Measurements from ENCODE around the gene NKAIN2.

Gene NKAIN2

GRCh38 chr6:123925350-123925749 is 121.7 kb downstream of the NKAIN2 start:
- CTCF ChIA-PET = interaction anchor here (0.6 to 1.4 kb wide), 4 partner anchors 17 to 447 kb away, joined by 3 to 5 read pairs (median 4); no protein-coding TSS in a partner anchor

GRCh38 chr6:123925842-123926399 is 122.3 kb downstream of the NKAIN2 start:
- POLR2A ChIA-PET = no interaction called here
- Histone ChIP-seq H3K36me3 (ENCODE audit: control insufficient read depth in 2 of 2, insufficient read depth in 1 of 2, low read length in 2 of 2) (no peaks in the 10 kb centered on the region), H3K27ac (ENCODE audit: extremely low read depth, low read depth, low read length) (no peak overlapping the region), H3K4me1 (ENCODE audit: control insufficient read depth, insufficient read depth, low read length) (peaks cover 11% of the 10 kb centered on the region), H3K4me3 (ENCODE audit: low read depth, low read length) (no peak overlapping the region), H3K9me3 (ENCODE audit: control insufficient read depth, insufficient read depth, low read depth, low read length) (no peaks in the 10 kb centered on the region)
- CTCF ChIA-PET = interaction anchor here (0.6 kb wide), 1 partner anchor 22 kb away, joined by 7 read pairs; no protein-coding TSS in a partner anchor
- TF ChIP-seq ZNF473 (tag by site-specific recombination; IDR thresholded peaks at IDR 0.05) = no peak
- no peak for TF ChIP-seq GLI4 (tag by site-specific recombination; IDR thresholded peaks at IDR 0.05)
- TF ChIP-seq PRDM2 (tag by site-specific recombination; IDR thresholded peaks at IDR 0.05; ENCODE audit: borderline replicate concordance) = no peak
- no peak for TF ChIP-seq ZIC2 (tag by site-specific recombination; IDR thresholded peaks at IDR 0.05)
- TF ChIP-seq ELK4 (IDR thresholded peaks at IDR 0.05; ENCODE audit: borderline replicate concordance, low read depth, low read length) = no peak
- TF ChIP-seq EGR2 (tag by site-specific recombination; IDR thresholded peaks at IDR 0.05; ENCODE audit: low read depth) = no peak

More at GRCh38 chr6:123925350-123925749, 121.7 kb downstream of the NKAIN2 start:
- Histone ChIP-seq H3K4me1 (ENCODE audit: control insufficient read depth, insufficient read depth, low read length) (peaks cover 11% of the 10 kb centered on the region), H3K9me3 (ENCODE audit: control insufficient read depth, insufficient read depth, low read depth, low read length) (no peaks in the 10 kb centered on the region), H3K27ac (ENCODE audit: extremely low read depth, low read depth, low read length) (no peak overlapping the region), H3K4me3 (ENCODE audit: low read depth, low read length) (no peak overlapping the region), H3K36me3 (ENCODE audit: control insufficient read depth in 2 of 2, insufficient read depth in 1 of 2, low read length in 2 of 2) (no peaks in the 10 kb centered on the region)
- POLR2A ChIA-PET = no interaction called here
- TF ChIP-seq BCL11B (tag by site-specific recombination; IDR thresholded peaks at IDR 0.05; ENCODE audit: low read depth) (no peak), ZNF660 (tag by site-specific recombination; IDR thresholded peaks at IDR 0.05) (0 out of 2 replicates have a peak, but pooled peaks have one; percentile 27), SP7 (tag by site-specific recombination; IDR thresholded peaks at IDR 0.05) (no peak), ZNF600 (tag by site-specific recombination; IDR thresholded peaks at IDR 0.05) (no peak)
- TF ChIP-seq, protein P1, sequence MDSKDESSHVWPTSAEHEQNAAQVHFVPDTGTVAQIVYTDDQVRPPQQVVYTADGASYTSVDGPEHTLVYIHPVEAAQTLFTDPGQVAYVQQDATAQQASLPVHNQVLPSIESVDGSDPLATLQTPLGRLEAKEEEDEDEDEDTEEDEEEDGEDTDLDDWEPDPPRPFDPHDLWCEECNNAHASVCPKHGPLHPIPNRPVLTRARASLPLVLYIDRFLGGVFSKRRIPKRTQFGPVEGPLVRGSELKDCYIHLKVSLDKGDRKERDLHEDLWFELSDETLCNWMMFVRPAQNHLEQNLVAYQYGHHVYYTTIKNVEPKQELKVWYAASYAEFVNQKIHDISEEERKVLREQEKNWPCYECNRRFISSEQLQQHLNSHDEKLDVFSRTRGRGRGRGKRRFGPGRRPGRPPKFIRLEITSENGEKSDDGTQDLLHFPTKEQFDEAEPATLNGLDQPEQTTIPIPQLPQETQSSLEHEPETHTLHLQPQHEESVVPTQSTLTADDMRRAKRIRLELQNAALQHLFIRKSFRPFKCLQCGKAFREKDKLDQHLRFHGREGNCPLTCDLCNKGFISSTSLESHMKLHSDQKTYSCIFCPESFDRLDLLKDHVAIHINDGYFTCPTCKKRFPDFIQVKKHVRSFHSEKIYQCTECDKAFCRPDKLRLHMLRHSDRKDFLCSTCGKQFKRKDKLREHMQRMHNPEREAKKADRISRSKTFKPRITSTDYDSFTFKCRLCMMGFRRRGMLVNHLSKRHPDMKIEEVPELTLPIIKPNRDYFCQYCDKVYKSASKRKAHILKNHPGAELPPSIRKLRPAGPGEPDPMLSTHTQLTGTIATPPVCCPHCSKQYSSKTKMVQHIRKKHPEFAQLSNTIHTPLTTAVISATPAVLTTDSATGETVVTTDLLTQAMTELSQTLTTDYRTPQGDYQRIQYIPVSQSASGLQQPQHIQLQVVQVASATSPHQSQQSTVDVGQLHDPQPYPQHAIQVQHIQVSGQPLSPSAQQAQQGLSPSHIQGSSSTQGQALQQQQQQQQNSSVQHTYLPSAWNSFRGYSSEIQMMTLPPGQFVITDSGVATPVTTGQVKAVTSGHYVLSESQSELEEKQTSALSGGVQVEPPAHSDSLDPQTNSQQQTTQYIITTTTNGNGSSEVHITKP (tag by site-specific recombination; IDR thresholded peaks at IDR 0.05) = no peak
- TF ChIP-seq, protein P2, sequence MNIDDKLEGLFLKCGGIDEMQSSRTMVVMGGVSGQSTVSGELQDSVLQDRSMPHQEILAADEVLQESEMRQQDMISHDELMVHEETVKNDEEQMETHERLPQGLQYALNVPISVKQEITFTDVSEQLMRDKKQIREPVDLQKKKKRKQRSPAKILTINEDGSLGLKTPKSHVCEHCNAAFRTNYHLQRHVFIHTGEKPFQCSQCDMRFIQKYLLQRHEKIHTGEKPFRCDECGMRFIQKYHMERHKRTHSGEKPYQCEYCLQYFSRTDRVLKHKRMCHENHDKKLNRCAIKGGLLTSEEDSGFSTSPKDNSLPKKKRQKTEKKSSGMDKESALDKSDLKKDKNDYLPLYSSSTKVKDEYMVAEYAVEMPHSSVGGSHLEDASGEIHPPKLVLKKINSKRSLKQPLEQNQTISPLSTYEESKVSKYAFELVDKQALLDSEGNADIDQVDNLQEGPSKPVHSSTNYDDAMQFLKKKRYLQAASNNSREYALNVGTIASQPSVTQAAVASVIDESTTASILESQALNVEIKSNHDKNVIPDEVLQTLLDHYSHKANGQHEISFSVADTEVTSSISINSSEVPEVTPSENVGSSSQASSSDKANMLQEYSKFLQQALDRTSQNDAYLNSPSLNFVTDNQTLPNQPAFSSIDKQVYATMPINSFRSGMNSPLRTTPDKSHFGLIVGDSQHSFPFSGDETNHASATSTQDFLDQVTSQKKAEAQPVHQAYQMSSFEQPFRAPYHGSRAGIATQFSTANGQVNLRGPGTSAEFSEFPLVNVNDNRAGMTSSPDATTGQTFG (tag by site-specific recombination; IDR thresholded peaks at IDR 0.05; ENCODE audit: borderline replicate concordance) = no peak
- TF ChIP-seq, protein P3, sequence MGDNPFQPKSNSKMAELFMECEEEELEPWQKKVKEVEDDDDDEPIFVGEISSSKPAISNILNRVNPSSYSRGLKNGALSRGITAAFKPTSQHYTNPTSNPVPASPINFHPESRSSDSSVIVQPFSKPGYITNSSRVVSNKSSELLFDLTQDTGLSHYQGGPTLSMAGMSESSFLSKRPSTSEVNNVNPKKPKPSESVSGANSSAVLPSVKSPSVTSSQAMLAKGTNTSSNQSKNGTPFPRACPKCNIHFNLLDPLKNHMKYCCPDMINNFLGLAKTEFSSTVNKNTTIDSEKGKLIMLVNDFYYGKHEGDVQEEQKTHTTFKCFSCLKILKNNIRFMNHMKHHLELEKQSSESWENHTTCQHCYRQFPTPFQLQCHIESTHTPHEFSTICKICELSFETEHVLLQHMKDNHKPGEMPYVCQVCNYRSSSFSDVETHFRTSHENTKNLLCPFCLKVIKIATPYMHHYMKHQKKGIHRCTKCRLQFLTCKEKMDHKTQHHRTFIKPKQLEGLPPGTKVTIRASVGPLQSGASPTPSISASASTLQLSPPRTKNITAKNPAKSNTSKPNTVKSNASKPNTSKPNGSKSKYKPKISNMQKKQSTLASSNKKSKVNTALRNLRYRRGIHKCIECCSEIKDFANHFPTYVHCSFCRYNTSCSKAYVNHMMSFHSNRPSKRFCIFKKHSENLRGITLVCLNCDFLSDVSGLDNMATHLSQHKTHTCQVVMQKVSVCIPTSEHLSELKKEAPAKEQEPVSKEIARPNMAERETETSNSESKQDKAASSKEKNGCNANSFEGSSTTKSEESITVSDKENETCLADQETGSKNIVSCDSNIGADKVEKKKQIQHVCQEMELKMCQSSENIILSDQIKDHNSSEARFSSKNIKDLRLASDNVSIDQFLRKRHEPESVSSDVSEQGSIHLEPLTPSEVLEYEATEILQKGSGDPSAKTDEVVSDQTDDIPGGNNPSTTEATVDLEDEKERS (tag by site-specific recombination; IDR thresholded peaks at IDR 0.05) = no peak
- TF ChIP-seq, protein P4, sequence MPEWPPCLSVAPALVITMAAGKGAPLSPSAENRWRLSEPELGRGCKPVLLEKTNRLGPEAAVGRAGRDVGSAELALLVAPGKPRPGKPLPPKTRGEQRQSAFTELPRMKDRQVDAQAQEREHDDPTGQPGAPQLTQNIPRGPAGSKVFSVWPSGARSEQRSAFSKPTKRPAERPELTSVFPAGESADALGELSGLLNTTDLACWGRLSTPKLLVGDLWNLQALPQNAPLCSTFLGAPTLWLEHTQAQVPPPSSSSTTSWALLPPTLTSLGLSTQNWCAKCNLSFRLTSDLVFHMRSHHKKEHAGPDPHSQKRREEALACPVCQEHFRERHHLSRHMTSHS (tag by site-specific recombination; IDR thresholded peaks at IDR 0.05) = no peak
